ENCODE data around the gene SIX2. TPM values are rescaled to one million over a fixed set of nuclear protein-coding genes. Genes with fewer than 3 reads are reported as not detected.
A peak's percentile ranks its signal among the peaks of the same experiment; 100 is the strongest.

SIX2 gene
- total RNA-seq, 1 donor from 2014 or later: 4.2 TPM

DNA sequence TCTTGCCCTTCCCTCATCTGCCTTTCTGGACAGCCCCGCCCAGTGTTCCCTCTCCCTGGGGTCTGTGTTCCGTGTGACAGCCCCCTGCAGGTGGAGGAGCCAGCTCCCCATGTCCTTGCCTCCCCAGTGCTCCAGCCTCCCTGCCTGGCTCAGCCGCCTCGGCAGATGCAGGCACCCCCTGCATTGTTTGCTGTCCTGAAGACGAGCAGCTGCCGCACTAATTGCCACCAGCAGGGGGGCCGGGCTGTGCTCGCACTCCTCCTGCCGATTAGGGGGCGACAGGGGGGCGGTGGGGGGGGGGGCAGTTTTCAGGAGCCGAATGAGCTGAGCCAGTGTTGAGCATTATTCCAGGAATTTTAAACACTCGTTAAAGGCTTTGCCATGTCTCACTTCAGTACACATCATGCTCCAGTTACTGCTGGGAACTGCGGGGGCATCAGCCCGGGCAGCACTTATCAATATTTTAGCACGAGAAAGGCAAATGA, 44.5 kb downstream of the SIX2 start:
- H3K27me3 ChIP-seq (ENCODE audit: control insufficient read depth, insufficient read depth, low read length): no peaks in the 10 kb centered on the region
- FAIRE-seq (no peak), DNase-seq (ENCODE audit: low read depth) (no peak)
- H3K36me3 ChIP-seq (ENCODE audit: control insufficient read depth, insufficient read depth, low read length): no peaks in the 10 kb centered on the region
- no peak overlapping the region for H3K4me3 ChIP-seq (ENCODE audit: low read depth, low read length)
- TF ChIP-seq, protein P1, sequence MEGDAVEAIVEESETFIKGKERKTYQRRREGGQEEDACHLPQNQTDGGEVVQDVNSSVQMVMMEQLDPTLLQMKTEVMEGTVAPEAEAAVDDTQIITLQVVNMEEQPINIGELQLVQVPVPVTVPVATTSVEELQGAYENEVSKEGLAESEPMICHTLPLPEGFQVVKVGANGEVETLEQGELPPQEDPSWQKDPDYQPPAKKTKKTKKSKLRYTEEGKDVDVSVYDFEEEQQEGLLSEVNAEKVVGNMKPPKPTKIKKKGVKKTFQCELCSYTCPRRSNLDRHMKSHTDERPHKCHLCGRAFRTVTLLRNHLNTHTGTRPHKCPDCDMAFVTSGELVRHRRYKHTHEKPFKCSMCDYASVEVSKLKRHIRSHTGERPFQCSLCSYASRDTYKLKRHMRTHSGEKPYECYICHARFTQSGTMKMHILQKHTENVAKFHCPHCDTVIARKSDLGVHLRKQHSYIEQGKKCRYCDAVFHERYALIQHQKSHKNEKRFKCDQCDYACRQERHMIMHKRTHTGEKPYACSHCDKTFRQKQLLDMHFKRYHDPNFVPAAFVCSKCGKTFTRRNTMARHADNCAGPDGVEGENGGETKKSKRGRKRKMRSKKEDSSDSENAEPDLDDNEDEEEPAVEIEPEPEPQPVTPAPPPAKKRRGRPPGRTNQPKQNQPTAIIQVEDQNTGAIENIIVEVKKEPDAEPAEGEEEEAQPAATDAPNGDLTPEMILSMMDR (IDR thresholded peaks at IDR 0.05; ENCODE audit: insufficient read depth, low read length, severe bottlenecking): peak; percentile 46

DNA sequence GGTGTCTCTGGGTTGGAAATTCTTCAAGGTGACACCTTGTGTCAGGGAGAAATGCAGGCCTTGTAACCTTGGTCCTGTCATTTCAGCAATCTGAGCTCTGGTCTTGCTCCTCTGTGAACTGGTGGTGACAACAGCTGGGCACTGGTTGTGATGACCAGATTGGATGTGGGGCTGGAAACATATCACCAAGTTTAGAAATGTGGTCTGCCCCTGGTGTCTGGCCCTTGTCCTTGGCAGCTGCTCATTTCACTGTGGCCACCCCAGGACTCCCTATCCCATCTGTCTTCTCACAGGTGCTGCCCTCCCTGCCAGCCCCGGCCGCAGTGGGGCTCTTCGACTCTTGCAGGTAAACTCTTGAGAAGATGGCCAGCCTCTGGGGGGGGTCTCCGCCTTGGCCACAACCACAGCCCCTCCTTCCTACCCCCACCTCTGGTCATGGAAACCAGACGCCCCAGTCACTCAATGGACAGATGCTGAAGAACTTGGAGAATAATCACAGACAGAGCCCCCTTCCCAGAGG, 47.0 kb downstream of the SIX2 start:
- TF ChIP-seq, protein P1 (IDR thresholded peaks at IDR 0.05; ENCODE audit: insufficient read depth, low read length, severe bottlenecking): no peak
- no peak for FAIRE-seq
- H3K27me3 ChIP-seq (ENCODE audit: control insufficient read depth, insufficient read depth, low read length): no peaks in the 10 kb centered on the region
- no peaks in the 10 kb centered on the region for H3K36me3 ChIP-seq (ENCODE audit: control insufficient read depth, insufficient read depth, low read length)
- no peak for DNase-seq (ENCODE audit: low read depth)
- no peak overlapping the region for H3K4me3 ChIP-seq (ENCODE audit: low read depth, low read length)

DNA sequence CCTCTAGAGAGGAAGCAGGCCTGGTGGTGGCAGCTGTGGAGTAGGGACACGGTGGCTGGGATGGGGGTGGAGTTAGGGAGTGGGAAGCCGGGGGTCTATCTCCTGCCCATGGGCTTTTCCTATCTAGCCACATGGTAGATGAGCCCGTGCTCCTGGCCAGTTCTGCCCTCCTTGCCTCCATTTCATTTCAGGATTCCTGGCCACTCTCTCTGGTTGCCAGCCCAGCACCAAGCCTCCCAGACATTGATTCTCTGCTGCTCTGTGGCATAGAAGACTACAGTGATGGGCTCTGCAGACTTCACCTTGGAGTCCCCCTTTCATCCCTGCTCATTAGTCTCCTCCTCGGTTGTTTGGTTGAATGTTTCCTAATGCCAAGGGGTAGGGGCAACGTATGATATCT, 48.4 kb downstream of the SIX2 start:
- FAIRE-seq (no peak), DNase-seq (ENCODE audit: low read depth) (no peak)
- Histone ChIP-seq H3K36me3 (ENCODE audit: control insufficient read depth, insufficient read depth, low read length) (no peaks in the 10 kb centered on the region), H3K4me3 (ENCODE audit: low read depth, low read length) (no peak overlapping the region), H3K27me3 (ENCODE audit: control insufficient read depth, insufficient read depth, low read length) (no peaks in the 10 kb centered on the region)
- TF ChIP-seq, protein P1 (IDR thresholded peaks at IDR 0.05; ENCODE audit: insufficient read depth, low read length, severe bottlenecking): no peak

DNA sequence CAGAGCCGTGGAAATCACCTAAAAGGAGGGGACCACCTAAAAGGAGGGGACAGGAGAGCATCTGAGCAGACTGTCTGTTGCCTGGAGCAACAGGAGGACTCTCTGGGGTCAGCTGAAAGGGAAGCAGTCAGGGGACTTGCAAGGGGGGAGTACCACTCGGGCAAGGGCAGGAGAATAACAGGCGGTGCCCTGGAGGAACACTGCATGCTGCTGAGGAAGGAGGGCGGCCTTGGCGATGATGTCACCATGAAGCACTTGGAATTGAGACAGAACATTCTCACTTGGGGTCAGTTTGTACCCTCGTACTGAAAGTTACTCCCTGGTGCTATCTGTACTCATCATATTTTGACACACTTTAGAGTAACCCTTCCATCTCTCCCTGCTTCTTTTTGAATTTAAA, 49.4 kb downstream of the SIX2 start:
- H3K36me3 ChIP-seq (ENCODE audit: control insufficient read depth, insufficient read depth, low read length): no peaks in the 10 kb centered on the region
- no peak overlapping the region for H3K4me3 ChIP-seq (ENCODE audit: low read depth, low read length)
- TF ChIP-seq, protein P1 (IDR thresholded peaks at IDR 0.05; ENCODE audit: insufficient read depth, low read length, severe bottlenecking): no peak
- peaks cover 7% of the 10 kb centered on the region for H3K27me3 ChIP-seq (ENCODE audit: control insufficient read depth, insufficient read depth, low read length)
- DNase-seq (ENCODE audit: low read depth): peak; percentile 31
- no peak for FAIRE-seq

DNA sequence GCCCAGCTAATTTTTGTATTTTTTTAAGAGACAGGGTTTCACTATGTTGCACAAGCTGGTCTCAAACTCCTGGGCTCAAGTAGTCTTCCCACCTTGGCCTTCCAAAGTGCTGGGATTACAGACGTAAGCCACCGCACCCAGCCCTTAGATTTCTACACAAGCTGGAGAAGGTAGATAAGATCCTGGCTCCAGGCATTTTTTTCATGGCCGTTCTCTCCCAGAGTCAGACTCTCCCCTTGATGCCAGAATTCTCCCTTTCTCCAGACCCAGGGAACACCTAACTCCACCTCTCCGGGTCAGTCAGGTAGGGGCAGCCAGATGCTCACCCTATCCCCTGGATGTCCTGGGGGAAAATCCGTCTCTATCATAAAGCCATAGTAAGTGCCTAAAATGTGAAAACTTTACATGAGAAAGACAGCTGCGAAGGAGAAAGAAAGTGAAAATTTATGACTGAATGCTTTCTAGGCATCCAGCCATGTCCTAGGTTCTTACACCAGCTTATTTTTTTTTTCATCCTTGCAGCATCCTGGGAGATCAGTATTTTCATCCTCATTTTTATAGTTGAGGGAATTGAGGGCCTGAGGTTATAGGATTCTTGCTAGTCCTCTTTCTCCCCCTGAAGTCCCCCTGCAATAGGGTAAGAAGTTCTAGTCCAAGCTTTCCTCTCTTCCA, 51.5 kb downstream of the SIX2 start:
- Histone ChIP-seq H3K4me3 (ENCODE audit: low read depth, low read length) (no peak overlapping the region), H3K27me3 (ENCODE audit: control insufficient read depth, insufficient read depth, low read length) (peaks cover 21% of the 10 kb centered on the region), H3K36me3 (ENCODE audit: control insufficient read depth, insufficient read depth, low read length) (no peaks in the 10 kb centered on the region)
- DNase-seq (ENCODE audit: low read depth): no peak
- no peak for FAIRE-seq
- TF ChIP-seq, protein P1 (IDR thresholded peaks at IDR 0.05; ENCODE audit: insufficient read depth, low read length, severe bottlenecking): no peak

Measured in bronchial epithelial cell (primary cell).